Panc1 (cell line): ENCODE data around the gene GPC2. TPM values are rescaled to one million over a fixed set of nuclear protein-coding genes. Genes with fewer than 3 reads are reported as not detected.

Experiments used
- ATAC-seq: fragments of 200-7000 bp; cut with Tn5 transposase; 2 replicates; pipeline ENCODE4 v1.9.1; 2020; ENCODE audit warnings: mild to moderate bottlenecking, moderate library complexity
- BruUV-seq: library from RNA; stranded (reverse); fragments of 400-500 nt; replicated peaks from 2 replicates; lab custom pipeline; 2021; lab: Mats Ljungman, UMichigan
- CTCF ChIA-PET: fragments of 300-600 bp; sonication (Branson Sonifier 250); formaldehyde crosslinking; loops from one replicate; lab custom pipeline; 2022; ENCODE audit warnings: antibody characterized with exemption; lab: Charles Lee
- POLR2A ChIA-PET: fragments of 300-600 bp; sonication (Branson Sonifier 250); formaldehyde crosslinking; loops from one replicate; lab custom pipeline; 2022; ENCODE audit warnings: antibody characterized with exemption; lab: Charles Lee
- DNase-seq: peaks from one replicate; pipeline ENCODE4 v3.0.0-alpha.2; 2010; ENCODE audit warnings: low read depth, low spot score
- H3K27ac ChIP-seq: 2 replicates; pipeline ENCODE4 v1.5.1; 2011; ENCODE audit warnings: mild to moderate bottlenecking, low read length, inconsistent platforms
- H3K27me3 ChIP-seq: fragments of 200-500 bp; sonication (Bioruptor generic); 2 replicates; pipeline ENCODE4 v1.6.0; 2014; ENCODE audit warnings: low read length, inconsistent platforms; ENCODE audit not compliant: control insufficient read depth, insufficient read depth
- H3K36me3 ChIP-seq: fragments of 200-500 bp; sonication (Bioruptor generic); 2 replicates; pipeline ENCODE4 v1.5.1; 2014; ENCODE audit warnings: inconsistent platforms, mild to moderate bottlenecking, low read length, moderate library complexity; ENCODE audit not compliant: control insufficient read depth, insufficient read depth
- H3K4me1 ChIP-seq: 2 replicates; pipeline ENCODE4 v1.5.1; 2011; ENCODE audit warnings: inconsistent platforms, mild to moderate bottlenecking, low read length, moderate library complexity; ENCODE audit not compliant: control insufficient read depth, insufficient read depth
- H3K4me3 ChIP-seq, 2 experiments: 2 replicates each; pipeline ENCODE4 v1.5.1; 2011 to 2012; ENCODE audit warnings: low read depth in 2 of 2, low read length in 2 of 2, mild to moderate bottlenecking in 2 of 2, inconsistent platforms in 1 of 2, moderate library complexity in 1 of 2
- H3K9me3 ChIP-seq: fragments of 200-500 bp; sonication (Bioruptor generic); 2 replicates; pipeline ENCODE4 v1.5.1; 2014; ENCODE audit warnings: low read depth, mild to moderate bottlenecking, inconsistent platforms, low read length, moderate library complexity; ENCODE audit not compliant: control insufficient read depth, insufficient read depth
- POLR2AphosphoS5 ChIP-seq: IDR thresholded peaks from 2 replicates; pipeline ENCODE4 v1.6.1; 2012; ENCODE audit warnings: mild to moderate bottlenecking, low read depth, low read length, moderate library complexity
- REST ChIP-seq, 2 experiments: IDR thresholded peaks; 2 replicates each; pipeline ENCODE4 v1.6.1; 2011 to 2012; ENCODE audit warnings: low read depth in 2 of 2, control low read depth in 1 of 2, low read length in 1 of 2, mild to moderate bottlenecking in 1 of 2, moderate library complexity in 1 of 2; ENCODE audit not compliant: insufficient read depth in 1 of 2
- SIN3A ChIP-seq: IDR thresholded peaks from 2 replicates; pipeline ENCODE4 v1.6.1; 2012; ENCODE audit warnings: low read depth, mild to moderate bottlenecking, low read length, moderate library complexity, borderline replicate concordance; ENCODE audit not compliant: insufficient read depth
- TCF7L2 ChIP-seq: IDR thresholded peaks from 2 replicates; pipeline ENCODE4 v1.6.1; 2011; ENCODE audit warnings: mild to moderate bottlenecking, low read depth, low read length, inconsistent platforms
- in situ Hi-C: cut with HindIII; loops from 2 replicates; pipeline ENCODE4 v1.10.0; 2016; ENCODE audit warnings: low sequenced_read_pairs, low pct_unique_long_range_greater_than_20kb
- intact Hi-C: fragments of 100-400 bp; cut with micrococcal nuclease; formaldehyde crosslinking; loops from one replicate; pipeline ENCODE4 v1.10.0; 2022; ENCODE audit not compliant: unreplicated experiment
- total RNA-seq: library from RNA; stranded (reverse); gene quantifications from one replicate; pipeline ENCODE4 v1.2.1, GENCODE V29; 2021; ENCODE audit not compliant: unreplicated experiment
- TF ChIP-seq, protein P1 (sequence below): fragments of 450-650 bp; IDR thresholded peaks from 2 replicates; pipeline ENCODE4 v1.5.1; 2017; ENCODE audit warnings: mild to moderate bottlenecking

Gene GPC2
- total RNA-seq, 1 experiment from 2014 or later: 7.9 TPM

- Histone ChIP-seq H3K36me3 (peaks cover 4% of the 10 kb centered on the region), H3K4me1 (peaks cover 45% of the 10 kb centered on the region), H3K27ac (no peak overlapping the region), H3K4me3 (no peak overlapping the region), H3K27me3 (no peaks in the 10 kb centered on the region), H3K9me3 (no peaks in the 10 kb centered on the region)
- POLR2A ChIA-PET: no interaction called here
- TF ChIP-seq, protein P1, sequence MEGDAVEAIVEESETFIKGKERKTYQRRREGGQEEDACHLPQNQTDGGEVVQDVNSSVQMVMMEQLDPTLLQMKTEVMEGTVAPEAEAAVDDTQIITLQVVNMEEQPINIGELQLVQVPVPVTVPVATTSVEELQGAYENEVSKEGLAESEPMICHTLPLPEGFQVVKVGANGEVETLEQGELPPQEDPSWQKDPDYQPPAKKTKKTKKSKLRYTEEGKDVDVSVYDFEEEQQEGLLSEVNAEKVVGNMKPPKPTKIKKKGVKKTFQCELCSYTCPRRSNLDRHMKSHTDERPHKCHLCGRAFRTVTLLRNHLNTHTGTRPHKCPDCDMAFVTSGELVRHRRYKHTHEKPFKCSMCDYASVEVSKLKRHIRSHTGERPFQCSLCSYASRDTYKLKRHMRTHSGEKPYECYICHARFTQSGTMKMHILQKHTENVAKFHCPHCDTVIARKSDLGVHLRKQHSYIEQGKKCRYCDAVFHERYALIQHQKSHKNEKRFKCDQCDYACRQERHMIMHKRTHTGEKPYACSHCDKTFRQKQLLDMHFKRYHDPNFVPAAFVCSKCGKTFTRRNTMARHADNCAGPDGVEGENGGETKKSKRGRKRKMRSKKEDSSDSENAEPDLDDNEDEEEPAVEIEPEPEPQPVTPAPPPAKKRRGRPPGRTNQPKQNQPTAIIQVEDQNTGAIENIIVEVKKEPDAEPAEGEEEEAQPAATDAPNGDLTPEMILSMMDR: no peak
- intact Hi-C loops (no loop called here), in situ Hi-C loops (no loop called here)
- CTCF ChIA-PET: no interaction called here
- no peak for ATAC-seq
- DNase-seq: no peak
- BruUV-seq: TSS peak; percentile 41
Measured at GRCh38 chr7:100152404-100152803, 24.8 kb downstream of the GPC2 start.

GRCh38 chr7:100148559-100149328, 28.4 kb downstream of the GPC2 start, which contains the start of gene LAMTOR4:
Gene LAMTOR4 (plus strand): TSS chr7:100148918. CDS start chr7:100148973, 55 bp downstream.
- no TSS peak for BruUV-seq
- H3K4me1 ChIP-seq: peaks cover 13% of the 10 kb centered on the region
- DNase-seq: peak; percentile 99
- no peaks in the 10 kb centered on the region for H3K9me3 ChIP-seq
- peak within 1 kb of the TSS; percentile 77 to 95 for H3K4me3 ChIP-seq
- in situ Hi-C loops: no loop called here
- ATAC-seq: peak; percentile 99
- H3K27me3 ChIP-seq: no peaks in the 10 kb centered on the region
- no peak; the same call in 1 of the 2 replicates for TF ChIP-seq SIN3A
- TF ChIP-seq REST (IDR thresholded peaks at IDR 0.05; ENCODE audit: insufficient read depth in 1 of 2, low read depth in 2 of 2, low read length in 1 of 2): peak in 1 of 2 experiments; percentile 33; a peak in 1 of 4 replicates
- peak; percentile 80 for TF ChIP-seq POLR2AphosphoS5
- intact Hi-C loops: no loop called here
- no peaks in the 10 kb centered on the region for H3K36me3 ChIP-seq
- H3K27ac ChIP-seq: peak within 1 kb of the TSS; percentile 87
- CTCF ChIA-PET: interaction anchor here (0.6 to 1.0 kb wide), 3 partner anchors 18 to 125 kb away, joined by 3 to 6 read pairs (median 6); partner anchors contain the start of gene MBLAC1
- POLR2A ChIA-PET: interaction anchor here (0.6 kb wide), 1 partner anchor 255 kb away, joined by 6 read pairs; no protein-coding TSS in a partner anchor

- Histone ChIP-seq H3K36me3 (no peaks in the 10 kb centered on the region), H3K27me3 (no peaks in the 10 kb centered on the region), H3K4me3 (peak overlapping the region; percentile 77 to 95), H3K9me3 (no peaks in the 10 kb centered on the region), H3K27ac (peak overlapping the region; percentile 84), H3K4me1 (peaks cover 8% of the 10 kb centered on the region)
- POLR2A ChIA-PET: no interaction called here
- CTCF ChIA-PET: interaction anchor here (0.6 to 1.0 kb wide), 2 partner anchors 17 to 125 kb away, joined by 3 to 6 read pairs; no protein-coding TSS in a partner anchor
- BruUV-seq: no TSS peak
- DNase-seq (no peak), ATAC-seq (no peak; the same call in 1 of the 2 replicates)
- TF ChIP-seq SIN3A: no peak
- TF ChIP-seq REST (IDR thresholded peaks at IDR 0.05; ENCODE audit: insufficient read depth in 1 of 2, low read depth in 2 of 2, low read length in 1 of 2): no peak
- TF ChIP-seq TCF7L2: no peak
- TF ChIP-seq, protein P1: no peak
- TF ChIP-seq POLR2AphosphoS5: no peak
- intact Hi-C loops (no loop called here), in situ Hi-C loops (no loop called here)
Measured at GRCh38 chr7:100148225-100148558, 29.0 kb downstream of the GPC2 start.
